ENCODE measurements around the gene NMRK2.

Gene NMRK2

GRCh38 chr19:3914199-3914598, 18.7 kb upstream of the NMRK2 start:
- DNase-seq (ENCODE audit: low read depth): no peak
- no peak overlapping the region for H3K4me3 ChIP-seq (ENCODE audit: low read depth, low read length)
- TF ChIP-seq CTCF (IDR thresholded peaks at IDR 0.05; ENCODE audit: low read depth, low read length, missing control alignments): no peak

GRCh38 chr19:3916033-3916432, 16.8 kb upstream of the NMRK2 start:
- no peak for TF ChIP-seq CTCF (IDR thresholded peaks at IDR 0.05; ENCODE audit: low read depth, low read length, missing control alignments)
- H3K4me3 ChIP-seq (ENCODE audit: low read depth, low read length): no peak overlapping the region
- DNase-seq (ENCODE audit: low read depth): no peak

- TF ChIP-seq CTCF (IDR thresholded peaks at IDR 0.05; ENCODE audit: low read depth, low read length, missing control alignments): no peak
- no peak overlapping the region for H3K4me3 ChIP-seq (ENCODE audit: low read depth, low read length)
- no peak for DNase-seq (ENCODE audit: low read depth)
Measured at GRCh38 chr19:3919793-3920192, 13.1 kb upstream of the NMRK2 start.

GRCh38 chr19:3923096-3923758, 9.6 kb upstream of the NMRK2 start:
- no peak overlapping the region for H3K4me3 ChIP-seq (ENCODE audit: low read depth, low read length)
- no peak for TF ChIP-seq CTCF (IDR thresholded peaks at IDR 0.05; ENCODE audit: low read depth, low read length, missing control alignments)
- no peak for DNase-seq (ENCODE audit: low read depth)

GRCh38 chr19:3923912-3924311, 9.0 kb upstream of the NMRK2 start:
- TF ChIP-seq CTCF (IDR thresholded peaks at IDR 0.05; ENCODE audit: low read depth, low read length, missing control alignments): no peak
- H3K4me3 ChIP-seq (ENCODE audit: low read depth, low read length): no peak overlapping the region
- DNase-seq (ENCODE audit: low read depth): no peak

GRCh38 chr19:3931041-3931440, 1.8 kb upstream of the NMRK2 start:
- no peak for DNase-seq (ENCODE audit: low read depth)
- no peak for TF ChIP-seq CTCF (IDR thresholded peaks at IDR 0.05; ENCODE audit: low read depth, low read length, missing control alignments)
- no peak overlapping the region for H3K4me3 ChIP-seq (ENCODE audit: low read depth, low read length)

Measured in GM12864 (cell line).